HG03457 (cell line): ENCODE results near the gene NXF1.
A peak's percentile ranks its signal among the peaks of the same experiment; 100 is the strongest.
"Not testable (repeated sequence)": the region's sequence is repeated elsewhere in the genome, so short reads cannot be mapped to it uniquely, and the experiment has no call there.

Source experiments
- ATAC-seq: cut with Tn5 transposase; IDR thresholded peaks from one replicate; pipeline ENCODE4 v1.9.1; 2021; ENCODE audit warnings: moderate number of reproducible peaks; ENCODE audit not compliant: unreplicated experiment

NXF1 gene

DNA sequence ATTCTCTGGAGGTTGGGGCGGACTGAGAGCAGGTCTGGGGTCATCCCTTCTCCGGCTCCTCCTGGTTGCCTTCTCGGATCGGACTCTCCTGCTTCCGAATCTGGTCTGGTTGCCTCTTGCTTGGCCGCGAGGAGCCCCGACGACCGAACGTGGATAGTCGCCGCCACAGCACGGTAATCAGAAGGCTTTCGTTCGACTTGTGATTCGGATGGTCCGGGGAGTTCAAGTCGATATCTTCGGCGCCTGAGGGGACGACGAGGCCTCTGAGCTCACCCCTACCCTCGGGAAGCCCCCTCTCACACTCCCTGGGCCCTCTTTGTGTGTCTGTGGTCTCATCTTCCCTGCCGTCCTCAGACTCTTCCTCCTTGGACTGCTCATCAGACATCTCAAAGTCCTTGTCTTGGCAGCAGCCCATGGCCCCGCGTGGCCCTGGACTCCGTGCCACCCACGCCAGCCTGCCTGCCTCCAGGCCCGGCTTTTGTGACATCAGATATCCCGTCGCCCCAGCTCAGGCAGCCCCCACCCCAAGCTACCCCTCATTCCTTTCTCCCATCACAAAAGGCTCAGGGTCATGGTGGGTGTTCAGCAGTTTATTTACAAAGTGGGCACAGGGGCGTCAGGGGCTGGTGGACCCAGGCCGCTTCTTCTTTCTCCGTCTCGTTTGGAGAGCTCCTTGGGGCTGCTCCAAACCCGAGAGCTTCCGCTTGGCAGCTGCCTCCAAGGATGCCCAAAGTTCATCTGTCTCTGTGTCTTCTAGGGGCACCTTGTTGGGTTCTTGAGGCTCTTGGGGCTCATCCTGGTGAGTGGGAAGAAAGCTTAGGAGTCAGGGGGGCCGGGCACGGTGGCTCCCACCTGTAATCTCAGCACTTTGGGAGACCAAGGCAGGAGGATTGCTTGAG is 27.3 kb upstream of the NXF1 start, which contains the start of gene TEX54:
Gene TEX54, minus strand, starts transcription at position 506 of the 899 bp plus-strand sequence.
- peak; percentile 8 for ATAC-seq

DNA sequence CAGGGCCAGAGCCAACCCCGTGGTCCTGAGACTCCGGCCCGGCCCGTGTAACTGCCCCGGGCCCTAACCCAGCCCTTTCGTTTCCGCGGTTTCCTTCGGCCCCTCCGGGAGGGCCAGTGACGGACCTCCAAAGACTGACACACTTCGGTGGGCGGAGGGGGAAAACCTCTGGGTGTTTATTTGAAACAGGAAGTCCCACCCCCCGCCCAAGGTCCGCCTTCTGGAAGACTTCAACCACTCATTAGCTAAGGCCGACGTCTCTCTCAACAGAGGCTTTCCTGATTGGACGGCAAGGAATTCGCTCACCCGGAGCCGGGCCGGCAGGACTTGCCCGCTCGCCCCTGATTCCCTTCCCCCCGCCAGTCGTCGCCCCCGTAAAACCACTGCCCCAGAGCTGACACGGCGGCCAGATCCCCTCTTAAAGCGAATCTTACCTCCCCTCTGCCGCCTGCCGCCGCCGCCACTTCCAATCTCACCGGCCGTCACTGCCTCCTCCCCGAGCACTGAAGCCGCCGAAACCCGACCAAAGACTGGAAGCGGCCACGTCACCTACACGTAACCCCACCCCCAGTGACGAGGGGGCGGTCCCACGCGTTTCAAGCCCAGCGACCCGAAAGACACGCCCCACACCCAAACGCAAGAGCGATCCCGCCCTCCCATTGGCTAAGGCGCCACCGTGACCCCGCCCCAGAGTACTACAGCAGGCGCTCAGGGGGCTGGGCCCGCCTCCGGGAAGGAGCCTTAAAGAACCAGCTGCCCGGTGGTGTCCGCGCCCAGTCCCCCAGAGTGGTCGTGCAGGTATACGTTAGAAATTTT is 26.5 kb upstream of the NXF1 start, which contains the start of gene STX5:
Gene STX5, minus strand, starts transcription at position 532 of the 816 bp plus-strand sequence. CDS start 808 bp downstream, outside the sequence.
- peak; percentile 58 for ATAC-seq

DNA sequence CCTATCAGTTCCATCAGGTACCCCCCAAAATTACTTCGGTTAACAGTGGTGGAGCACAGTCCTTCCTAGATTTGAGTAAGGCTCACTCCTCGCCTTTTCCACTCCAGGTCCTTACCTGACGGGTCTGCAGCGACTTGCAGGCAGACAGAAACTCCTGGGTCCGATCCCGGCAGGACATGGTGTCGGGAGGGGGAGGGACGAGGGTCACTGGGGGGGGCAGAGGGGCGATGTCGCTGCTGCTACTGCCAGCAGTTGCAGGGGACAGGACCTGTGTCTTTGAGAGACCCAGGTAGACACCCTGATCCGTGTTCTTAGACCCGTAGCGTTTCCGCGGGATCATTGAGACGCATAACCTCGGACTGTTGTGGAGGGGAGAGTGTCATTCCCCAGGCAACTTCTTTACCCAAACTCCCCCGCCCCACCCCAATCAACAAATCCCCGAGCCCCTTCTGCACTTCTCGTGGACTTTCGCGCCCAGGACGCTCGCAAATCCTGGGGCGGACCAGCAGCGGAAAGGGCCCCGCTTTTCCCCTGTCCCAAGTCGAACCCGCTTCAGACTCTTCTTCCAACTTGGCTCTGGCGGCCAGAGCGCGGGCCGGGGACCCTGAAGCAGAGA is 25.8 kb upstream of the NXF1 start:
- ATAC-seq: no peak

DNA sequence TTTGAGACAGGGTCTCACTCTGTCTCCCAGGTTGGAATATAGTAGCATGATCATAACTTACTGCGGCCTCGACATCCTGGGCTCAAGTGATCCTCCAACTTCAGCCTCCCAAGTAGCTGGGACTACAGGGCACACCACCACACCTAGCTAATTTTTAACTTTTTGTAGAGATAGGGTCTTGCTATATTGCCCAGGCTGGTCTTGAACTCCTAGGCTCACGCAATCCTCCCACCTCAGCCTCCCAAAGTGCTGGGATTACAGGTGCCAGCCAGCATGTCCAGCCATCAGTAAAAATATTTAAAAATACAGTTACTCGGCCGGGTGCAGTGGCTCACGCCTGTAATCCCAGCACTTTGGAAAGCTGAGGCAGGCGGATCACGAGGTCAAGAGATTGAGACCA is 22.9 kb upstream of the NXF1 start:
- not testable (repeated sequence) for ATAC-seq

DNA sequence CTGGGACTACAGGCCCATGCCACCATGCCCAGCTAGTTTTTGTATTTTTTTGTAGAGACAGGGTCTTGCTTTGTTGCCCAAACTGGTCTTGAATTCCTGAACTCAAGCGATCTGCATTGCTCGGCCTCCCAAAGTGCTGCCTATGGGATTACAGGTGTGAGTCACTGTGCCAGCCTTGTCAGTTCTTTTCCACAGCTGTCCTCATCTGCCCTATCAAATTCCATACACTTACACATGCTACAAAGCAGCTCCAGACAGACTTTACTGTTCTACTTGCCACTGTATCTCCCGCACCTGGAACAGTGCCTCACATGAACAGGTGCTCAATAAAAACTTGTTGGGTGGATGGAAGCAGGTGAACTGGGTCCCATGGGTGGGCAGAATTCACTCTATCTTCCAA is 18.4 kb upstream of the NXF1 start:
- no peak for ATAC-seq

DNA sequence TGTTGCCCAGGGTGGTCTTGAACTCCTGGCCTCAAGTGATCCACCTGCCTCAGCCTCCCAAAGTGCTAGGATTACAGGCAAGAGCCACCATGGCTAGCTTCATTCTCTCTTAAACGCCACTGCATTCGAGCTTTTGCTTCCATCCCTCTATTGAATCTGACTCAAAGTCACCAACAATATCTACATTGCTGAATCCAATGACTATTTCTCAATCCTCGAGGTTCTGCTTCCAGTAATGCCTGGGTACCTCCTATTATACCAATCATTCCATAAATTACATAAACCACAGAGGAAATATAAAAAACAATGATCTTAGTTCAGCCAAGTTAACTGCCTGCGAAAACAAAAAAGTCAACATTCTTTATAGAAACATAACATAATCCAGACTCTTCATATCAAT is 11.9 kb upstream of the NXF1 start:
- no peak for ATAC-seq

DNA sequence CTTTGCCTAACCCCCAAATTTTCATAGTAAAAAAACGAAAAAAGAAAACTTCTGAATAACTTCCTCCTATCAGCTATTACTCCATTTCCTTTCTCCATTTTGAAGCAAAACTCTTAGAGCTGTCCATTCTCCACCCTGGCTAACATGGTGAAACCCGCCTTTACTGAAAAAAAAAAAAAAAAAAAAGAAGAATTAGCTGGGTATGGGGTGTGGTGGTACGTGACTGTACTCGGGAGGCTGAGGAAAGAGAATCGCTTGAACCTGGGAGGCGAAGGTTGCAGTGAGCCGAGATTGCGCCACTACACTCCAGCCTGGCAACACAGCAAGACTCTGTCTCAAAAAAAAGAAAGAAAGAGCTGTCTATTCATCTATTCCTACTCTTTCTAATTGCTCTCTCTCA is 11.3 kb upstream of the NXF1 start:
- ATAC-seq: no peak

DNA sequence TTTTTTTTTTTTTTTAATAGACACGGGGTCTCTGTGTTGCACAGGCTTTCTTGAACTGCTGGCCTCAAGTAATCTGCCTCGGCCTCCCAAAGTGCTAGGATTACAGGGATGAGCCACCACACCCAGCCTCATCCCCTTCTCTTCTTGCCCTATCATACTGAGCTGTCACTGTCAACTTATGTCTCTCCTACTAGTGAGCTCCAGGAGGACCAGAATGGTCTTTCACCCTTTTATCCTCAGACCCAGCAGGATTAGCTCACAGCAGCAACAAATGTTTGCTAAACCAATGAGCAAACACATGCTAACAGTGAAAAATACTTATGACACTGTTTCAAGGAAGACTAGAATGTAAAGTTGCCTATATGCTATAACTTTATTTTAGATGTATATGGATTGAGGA is 6.4 kb upstream of the NXF1 start:
- no peak for ATAC-seq

DNA sequence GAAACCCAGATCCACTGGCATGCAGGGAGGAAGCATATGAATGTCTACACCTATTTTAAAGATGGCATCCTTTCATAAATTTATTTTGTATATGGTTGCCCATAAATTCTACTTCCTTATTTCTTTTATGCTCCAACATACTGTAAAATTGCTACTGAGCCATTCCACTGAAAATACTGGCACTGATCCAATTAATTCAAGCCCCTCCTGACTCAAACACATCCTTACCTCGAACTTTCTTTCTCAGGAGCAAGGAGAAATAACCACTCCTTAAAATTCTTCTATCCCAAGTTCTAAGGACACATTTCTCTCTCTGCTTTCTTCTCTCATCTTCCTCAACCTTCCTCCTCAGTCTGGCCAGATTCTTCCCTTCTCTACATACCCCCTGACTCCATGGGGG is 5.5 kb upstream of the NXF1 start:
- ATAC-seq: no peak

DNA sequence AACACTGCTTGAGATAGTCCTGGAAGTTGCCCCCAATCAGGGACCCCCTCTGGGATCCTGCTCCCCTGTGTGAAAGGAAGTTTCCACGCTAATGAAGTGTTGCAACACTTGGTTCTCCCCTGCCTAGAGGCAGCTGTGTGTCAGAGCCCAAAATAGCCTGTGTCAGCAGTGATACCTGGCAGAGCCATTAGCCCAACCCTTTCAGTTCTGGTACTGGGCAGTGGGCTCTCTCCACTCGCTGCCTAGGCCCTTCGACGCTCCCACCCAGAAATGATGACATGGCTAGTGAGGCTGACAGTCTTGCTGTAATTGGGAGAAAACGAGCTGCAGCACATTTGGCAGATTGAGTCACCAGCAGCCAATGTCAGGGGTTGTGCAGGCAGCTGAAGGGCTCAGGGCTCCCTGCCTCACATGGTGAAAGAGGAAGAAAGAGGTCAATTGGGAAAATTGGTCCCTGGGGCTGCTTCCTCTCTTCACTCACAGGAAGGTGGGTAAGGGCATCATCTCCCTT is 1.4 kb upstream of the NXF1 start:
- no peak for ATAC-seq

DNA sequence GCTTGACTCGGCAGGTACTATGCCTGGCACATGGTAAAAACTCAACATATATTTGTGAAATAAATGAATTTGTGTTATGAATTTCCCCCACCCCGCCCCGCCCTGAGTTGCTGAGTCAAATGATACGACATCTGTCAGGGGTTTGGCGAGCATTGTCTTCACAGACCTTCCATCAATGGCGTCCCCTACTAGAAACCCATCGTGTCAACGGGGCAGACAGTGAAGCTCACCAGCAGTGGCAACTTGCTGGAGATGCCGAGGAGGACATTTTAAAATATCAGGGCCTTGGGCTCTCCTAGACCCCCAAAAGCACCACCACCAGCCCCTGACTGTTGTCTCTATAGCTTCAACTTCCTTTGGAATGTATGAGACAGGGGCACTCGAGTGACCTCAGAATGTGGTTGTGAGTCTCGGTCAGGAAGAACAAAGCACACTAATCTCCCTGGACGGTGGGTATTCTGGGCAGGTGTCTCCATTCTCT is 761 bp upstream of the NXF1 start:
- ATAC-seq: no peak

DNA sequence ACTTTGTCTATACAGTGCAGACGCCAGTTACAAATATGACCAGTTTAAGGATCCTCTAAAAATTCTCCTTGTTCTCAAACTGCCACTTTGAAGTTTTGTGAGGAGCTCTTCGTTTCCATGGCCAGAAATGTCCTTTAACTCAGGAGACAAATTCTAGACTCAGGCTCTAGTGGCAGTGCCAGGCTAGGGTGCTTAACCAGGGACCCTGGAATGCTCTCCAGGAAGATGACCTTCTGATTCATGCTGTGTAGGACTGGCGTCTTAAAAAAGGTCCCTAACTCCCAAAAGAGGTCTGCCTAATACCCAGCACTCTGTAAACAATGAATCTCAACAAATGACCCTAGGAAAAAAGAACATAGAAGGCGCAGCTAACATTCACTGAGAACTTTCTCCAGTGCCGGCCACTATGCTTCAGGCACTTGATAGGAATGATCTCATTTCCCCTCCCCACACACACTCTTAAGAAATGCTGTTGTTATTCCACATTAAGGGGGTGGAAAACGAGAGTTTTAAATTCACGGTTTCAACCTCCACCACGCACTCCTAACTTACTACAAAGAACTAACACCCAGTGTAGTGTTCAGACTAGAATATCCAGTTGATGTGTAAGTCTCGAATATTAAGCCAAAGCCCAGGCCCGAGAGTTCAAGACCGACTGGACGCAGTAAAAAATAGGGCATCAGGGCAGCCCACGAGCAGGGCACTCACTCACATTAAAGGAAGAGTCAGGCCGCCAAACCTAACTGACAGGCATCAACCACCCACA is 747 bp downstream of the NXF1 start:
- ATAC-seq: no peak

DNA sequence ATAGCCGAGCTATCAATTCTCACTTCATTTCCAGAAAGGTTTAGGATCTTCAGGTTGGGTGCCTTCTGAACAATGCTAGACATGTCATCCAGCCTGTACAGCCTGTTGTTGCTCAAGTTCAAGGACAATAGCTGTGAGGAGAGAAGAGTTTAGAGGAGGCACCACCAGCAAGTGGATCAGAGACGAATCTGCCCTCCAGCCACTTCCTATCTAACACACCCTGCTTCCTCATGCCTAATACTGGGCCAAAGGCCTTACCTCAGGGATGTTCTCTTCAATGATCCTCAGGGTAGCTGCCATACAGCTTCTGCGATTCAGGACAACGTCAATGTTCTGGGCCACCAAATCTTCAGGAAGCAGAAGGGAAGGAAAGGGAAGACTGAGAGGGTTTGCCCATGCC is 4.2 kb downstream of the NXF1 start:
- ATAC-seq: no peak

DNA sequence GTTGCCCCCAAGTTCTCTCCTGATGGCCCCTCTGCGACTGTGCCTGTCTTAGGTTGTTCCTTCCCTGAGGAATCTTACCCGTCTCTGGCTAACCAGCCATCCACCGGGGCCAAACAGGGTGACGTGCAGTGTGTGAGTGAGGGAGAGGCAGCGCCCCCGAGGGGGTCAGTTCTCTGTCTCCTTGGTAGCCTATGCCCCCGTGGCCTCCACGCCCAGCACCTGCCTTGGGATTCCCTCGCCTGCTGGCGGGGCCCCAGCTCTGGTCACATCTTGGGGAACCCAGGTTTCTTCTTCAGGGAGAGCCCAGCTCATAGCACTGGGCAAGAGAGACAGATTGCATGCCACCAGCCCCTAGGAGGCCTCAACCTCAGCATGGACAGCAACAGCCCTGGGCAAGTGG is 5.8 kb downstream of the NXF1 start:
- ATAC-seq: no peak

DNA sequence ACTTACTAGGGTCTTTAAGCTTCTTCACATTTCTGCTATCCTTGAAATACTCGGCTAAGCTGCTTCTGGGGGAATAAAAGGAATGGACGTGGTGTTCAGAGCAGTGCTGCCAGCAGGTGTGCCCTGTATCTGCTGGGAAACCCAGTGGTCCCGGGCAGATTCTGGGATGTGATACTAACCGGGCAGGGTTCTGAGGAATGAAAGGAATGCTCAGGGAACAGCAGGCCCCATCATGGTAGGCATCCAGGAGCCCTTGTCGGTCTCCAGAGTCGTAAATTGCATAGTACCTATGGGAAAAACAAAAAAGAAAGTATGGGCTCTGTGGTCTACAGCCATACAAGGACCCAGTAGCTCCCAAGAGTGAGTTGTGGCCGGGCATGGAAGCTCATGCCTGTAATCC is 9.0 kb downstream of the NXF1 start:
- no peak for ATAC-seq

DNA sequence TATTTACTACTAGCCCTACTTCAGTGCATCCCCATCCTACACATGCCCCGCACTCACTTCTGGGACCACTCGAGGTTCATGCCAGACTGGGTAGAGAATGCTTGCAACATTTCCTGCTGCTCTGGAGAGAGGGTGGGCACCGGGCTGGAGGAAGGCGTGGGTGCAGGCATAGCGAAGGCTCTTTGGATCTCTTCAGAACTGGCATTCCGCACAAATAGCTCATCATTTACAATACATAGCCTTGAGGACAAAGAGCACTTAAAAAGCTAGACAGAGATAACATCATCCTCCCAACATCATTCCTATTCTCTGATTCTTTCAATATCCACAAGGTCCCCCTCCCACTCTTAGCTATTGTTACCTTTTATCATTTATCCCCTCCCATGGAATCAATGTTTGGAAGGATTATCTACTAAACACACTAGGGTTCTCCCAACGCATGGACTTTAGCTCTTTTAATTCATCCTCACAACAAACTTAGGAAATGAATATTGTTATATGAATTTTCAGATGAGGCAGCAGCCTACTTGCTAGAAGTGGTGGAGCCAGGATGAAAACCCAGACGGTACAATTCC is 11.0 kb downstream of the NXF1 start:
- no peak for ATAC-seq

DNA sequence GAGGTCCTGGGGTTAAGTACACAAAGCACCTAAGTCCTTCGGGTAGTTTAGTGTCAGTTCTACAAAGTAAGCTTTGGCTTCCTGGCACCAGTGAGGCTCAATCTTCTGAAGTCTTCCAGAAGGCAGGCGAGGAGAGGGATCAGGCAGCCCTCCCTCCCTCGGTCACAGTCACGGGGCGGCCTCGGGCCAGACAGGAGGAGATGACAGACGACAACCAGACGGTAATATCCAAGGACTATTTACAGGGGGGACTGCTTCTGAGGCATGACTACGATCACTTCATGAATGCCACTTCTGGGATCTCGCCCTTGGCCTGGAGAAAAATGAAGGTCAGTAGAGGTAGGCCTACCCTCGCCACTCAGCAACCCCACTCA is 13.1 kb downstream of the NXF1 start:
- ATAC-seq: no peak

DNA sequence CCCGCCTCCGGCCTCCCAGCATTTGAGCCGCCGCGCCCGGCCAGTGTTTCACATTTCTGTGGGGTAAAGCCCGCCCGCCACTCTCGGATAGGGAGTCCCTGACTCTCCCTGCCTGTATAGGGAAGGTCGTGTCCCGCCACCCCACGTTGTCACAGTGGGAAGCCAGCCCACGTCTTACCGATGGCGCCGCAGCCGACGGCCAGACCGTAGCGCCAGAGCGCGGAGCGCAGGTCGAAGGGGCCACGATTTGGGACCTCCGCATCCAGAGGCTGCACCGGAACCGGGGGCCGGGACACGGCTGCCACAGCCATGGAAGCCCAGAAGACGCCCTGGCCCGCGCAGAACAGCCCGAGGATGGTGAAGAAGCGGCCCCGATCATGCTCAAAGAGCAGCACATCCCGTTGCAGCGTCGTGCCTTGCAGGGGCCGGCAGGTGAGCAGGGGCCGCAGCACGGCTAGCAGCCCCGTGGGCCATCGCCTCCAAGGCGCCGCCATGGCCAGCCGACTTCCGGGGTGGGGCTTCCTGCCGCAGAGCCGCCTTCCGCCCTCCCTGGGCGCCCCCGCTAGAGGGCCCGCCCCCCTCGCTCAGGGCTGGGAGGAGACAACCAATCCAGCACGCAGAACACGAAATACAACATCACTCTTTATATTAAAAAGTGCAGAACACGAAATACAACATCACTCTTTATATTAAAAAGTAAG is 13.6 kb downstream of the NXF1 start, which contains the start of gene TMEM223:
Gene TMEM223, minus strand, starts transcription at position 506 of the 701 bp plus-strand sequence. Its CDS starts 12 bp downstream, at position 494.
- ATAC-seq: peak; percentile 47

DNA sequence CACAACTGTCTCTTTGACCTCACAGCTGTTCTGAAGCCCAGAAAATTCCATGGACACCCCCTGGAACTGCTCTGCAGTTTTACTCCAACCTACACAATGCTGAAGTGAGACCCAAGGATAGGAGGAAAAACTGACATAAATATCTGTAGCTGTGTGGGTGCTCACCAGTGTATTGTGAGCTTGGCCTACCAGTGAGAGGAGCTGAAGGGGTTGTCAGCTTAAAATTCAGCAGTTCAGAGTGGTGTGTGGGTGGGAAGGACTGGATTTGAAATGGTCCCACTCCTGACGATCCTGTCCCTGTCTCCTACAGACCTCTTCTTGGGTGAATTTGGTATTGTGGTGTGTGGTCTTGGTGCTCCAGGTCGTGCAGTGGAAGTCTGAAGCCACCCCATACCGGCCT is 15.7 kb downstream of the NXF1 start:
- ATAC-seq: no peak
